Keratinocyte (primary cell): ENCODE data around the gene FHIT.

Experiments
- EZH2 ChIP-seq: IDR thresholded peaks from one replicate; pipeline ENCODE4 v1.6.1; 2012; ENCODE audit warnings: inconsistent platforms, mild to moderate bottlenecking, low read length, moderate library complexity
- TF ChIP-seq, protein P1 (sequence below), 3 experiments: IDR thresholded peaks in 1 of 3; conservative IDR thresholded peaks in 1 of 3; optimal IDR thresholded peaks in 1 of 3; 2 replicates in 2 of 3; 3 replicates in 1 of 3; pipeline versions ENCODE3 to v1.5.1; 2011; ENCODE audit warnings: low read length in 3 of 3, mild to moderate bottlenecking in 3 of 3, moderate library complexity in 2 of 3, control low read depth in 1 of 3, inconsistent platforms in 1 of 3; ENCODE audit not compliant: insufficient read depth in 2 of 3; ENCODE audit errors: extremely low read depth in 1 of 3

DNA sequence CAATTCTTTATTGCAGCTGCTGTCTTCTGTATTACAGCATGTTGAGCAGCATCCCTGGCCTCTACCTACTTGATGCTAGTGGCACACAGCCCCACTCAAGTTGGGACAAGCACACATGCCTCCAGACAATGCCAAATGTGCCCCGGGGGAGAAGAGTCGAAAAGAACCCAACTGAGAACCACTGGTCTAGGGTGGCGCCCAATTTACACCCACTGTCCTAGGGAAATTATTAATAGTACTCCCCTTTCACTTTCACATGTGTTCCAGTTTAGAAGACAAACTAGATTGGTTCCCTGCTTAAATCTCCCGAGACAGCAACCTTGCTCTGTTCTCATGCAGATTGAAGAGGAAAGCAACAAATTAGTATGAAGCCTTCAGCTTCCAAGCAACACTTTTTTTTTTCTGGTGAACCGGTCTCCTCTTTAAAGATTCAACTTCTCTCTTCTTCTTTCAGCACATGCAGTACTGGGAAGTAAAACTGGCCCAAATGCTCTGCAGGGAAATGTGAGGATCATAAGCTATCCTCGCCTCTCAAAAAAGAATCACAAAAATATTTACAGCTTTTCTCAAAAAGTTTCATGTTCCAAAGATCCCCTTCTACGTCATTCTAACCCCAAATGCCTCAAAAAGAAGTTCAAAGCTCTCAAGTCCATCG lies 1377.5 kb downstream of the FHIT start:
- TF ChIP-seq, protein P1, sequence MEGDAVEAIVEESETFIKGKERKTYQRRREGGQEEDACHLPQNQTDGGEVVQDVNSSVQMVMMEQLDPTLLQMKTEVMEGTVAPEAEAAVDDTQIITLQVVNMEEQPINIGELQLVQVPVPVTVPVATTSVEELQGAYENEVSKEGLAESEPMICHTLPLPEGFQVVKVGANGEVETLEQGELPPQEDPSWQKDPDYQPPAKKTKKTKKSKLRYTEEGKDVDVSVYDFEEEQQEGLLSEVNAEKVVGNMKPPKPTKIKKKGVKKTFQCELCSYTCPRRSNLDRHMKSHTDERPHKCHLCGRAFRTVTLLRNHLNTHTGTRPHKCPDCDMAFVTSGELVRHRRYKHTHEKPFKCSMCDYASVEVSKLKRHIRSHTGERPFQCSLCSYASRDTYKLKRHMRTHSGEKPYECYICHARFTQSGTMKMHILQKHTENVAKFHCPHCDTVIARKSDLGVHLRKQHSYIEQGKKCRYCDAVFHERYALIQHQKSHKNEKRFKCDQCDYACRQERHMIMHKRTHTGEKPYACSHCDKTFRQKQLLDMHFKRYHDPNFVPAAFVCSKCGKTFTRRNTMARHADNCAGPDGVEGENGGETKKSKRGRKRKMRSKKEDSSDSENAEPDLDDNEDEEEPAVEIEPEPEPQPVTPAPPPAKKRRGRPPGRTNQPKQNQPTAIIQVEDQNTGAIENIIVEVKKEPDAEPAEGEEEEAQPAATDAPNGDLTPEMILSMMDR (optimal IDR thresholded peaks at IDR 0.05 in 1 of 3, IDR thresholded peaks at IDR 0.05 in 1 of 3, conservative IDR thresholded peaks at IDR 0.05 in 1 of 3; ENCODE audit: extremely low read depth in 1 of 3, insufficient read depth in 2 of 3, low read length in 3 of 3), result no peak
- TF ChIP-seq EZH2, result no peak
